Smooth muscle cell (in vitro differentiated cells): ENCODE measurements around the gene NHSL1. TPM values are rescaled to one million over a fixed set of nuclear protein-coding genes. Genes with fewer than 3 reads are reported as not detected.

Experiments
- DNase-seq: peaks from one replicate; lab custom pipeline; 2025; ENCODE audit not compliant: unreplicated experiment; lab: John Stamatoyannopoulos, UW
- H2AFZ ChIP-seq: fragments of 200-600 bp; sonication (generic); 2 replicates; pipeline ENCODE4 v1.6.0; 2016; ENCODE audit warnings: antibody characterized with exemption, low read depth, mild to moderate bottlenecking
- H3F3A ChIP-seq: fragments of 200-600 bp; sonication (generic); 2 replicates; pipeline ENCODE4 v1.6.0; 2017; ENCODE audit warnings: antibody characterized with exemption, low read depth
- H3K27ac ChIP-seq: fragments of 200-600 bp; sonication (generic); 2 replicates; pipeline ENCODE4 v1.5.1; 2016; ENCODE audit warnings: low read depth, mild to moderate bottlenecking
- H3K27me3 ChIP-seq: fragments of 200-600 bp; sonication (generic); 2 replicates; pipeline ENCODE4 v1.6.1; 2016; ENCODE audit warnings: low read depth, mild to moderate bottlenecking
- H3K36me3 ChIP-seq: fragments of 200-600 bp; sonication (generic); 2 replicates; pipeline ENCODE4 v1.5.1; 2016; ENCODE audit warnings: low read depth
- H3K4me1 ChIP-seq: fragments of 200-600 bp; sonication (generic); 2 replicates; pipeline ENCODE4 v1.5.1; 2016; ENCODE audit warnings: low read depth
- H3K4me2 ChIP-seq: fragments of 200-600 bp; sonication (generic); 2 replicates; pipeline ENCODE4 v1.6.0; 2016; ENCODE audit warnings: mild to moderate bottlenecking
- H3K4me3 ChIP-seq: fragments of 200-600 bp; sonication (generic); 2 replicates; pipeline ENCODE4 v1.5.1; 2016; ENCODE audit warnings: mild to moderate bottlenecking
- H3K79me2 ChIP-seq: fragments of 200-600 bp; sonication (generic); 2 replicates; pipeline ENCODE4 v1.6.0; 2016; ENCODE audit warnings: low read depth, mild to moderate bottlenecking
- H3K9ac ChIP-seq: fragments of 200-600 bp; sonication (generic); 2 replicates; pipeline ENCODE4 v1.6.0; 2016; ENCODE audit warnings: low read depth
- H3K9me3 ChIP-seq: fragments of 200-600 bp; sonication (generic); replicated peaks from 2 replicates; pipeline ENCODE4 v1.5.1; 2016; ENCODE audit warnings: low read depth
- H4K20me1 ChIP-seq: fragments of 200-600 bp; sonication (generic); 2 replicates; pipeline ENCODE4 v1.6.0; 2016; ENCODE audit warnings: low read depth
- WGBS: methylation state at CpG from one replicate; pipeline ENCODE4 v1.1.7; 2016; ENCODE audit warnings: low lambda C conversion rate; 5-methylcytosine and 5-hydroxymethylcytosine counted together
- polyA plus RNA-seq: library from polyadenylated mRNA; unstranded; fragments of >200 nt; fragmentation: Nextera tagmentation; extraction: Ambion mirVana; gene quantifications from 2 replicates; pipeline ENCODE4 v1.2.1, GENCODE V29; 2016
- total RNA-seq: library from RNA; depleted of rRNA; stranded (reverse); fragments of >200 nt; gene quantifications from 2 replicates; pipeline ENCODE4 v1.2.3, GENCODE V29; 2014
- TF ChIP-seq, protein P1 (sequence below): fragments of 200-600 bp; sonication (generic); IDR thresholded peaks from 2 replicates; pipeline ENCODE4 v1.5.1; 2017; ENCODE audit warnings: borderline replicate concordance, mild to moderate bottlenecking, antibody characterized with exemption; ENCODE audit not compliant: insufficient read depth, poor library complexity, severe bottlenecking

NHSL1 gene
- total and polyA plus RNA-seq, 2 experiments from 2014 or later: 6.6 to 7.2 TPM

DNA sequence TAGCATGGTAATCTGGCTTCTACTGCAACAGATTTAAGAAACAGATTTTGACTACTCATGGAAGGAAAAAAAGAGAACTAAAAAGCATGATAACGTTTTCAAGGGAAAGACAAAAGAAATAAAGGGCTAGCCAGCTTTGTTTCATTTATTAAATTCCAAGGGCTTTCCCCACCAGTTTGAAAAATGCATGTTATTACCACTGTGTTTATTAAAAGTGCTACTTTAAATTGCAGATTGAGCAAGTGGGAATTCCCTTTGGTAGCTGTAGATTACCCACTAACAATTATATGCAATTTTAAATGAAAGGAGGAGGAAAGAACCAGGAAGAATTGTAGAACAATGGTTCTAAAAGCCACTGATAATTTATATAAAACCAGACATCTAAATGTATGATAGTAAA, 40.6 kb upstream of the NHSL1 start:
- Histone ChIP-seq H3K4me1 (peaks cover 36% of the 10 kb centered on the region), H3K36me3 (no peaks in the 10 kb centered on the region), H3K9ac (peak overlapping the region; percentile 53), H3K4me2 (peak overlapping the region; percentile 79), H2AFZ (no peak overlapping the region), H3K79me2 (peaks cover 36% of the 10 kb centered on the region), H3K27ac (peak overlapping the region; percentile 93), H3F3A (peaks cover 10% of the 10 kb centered on the region), H3K27me3 (no peaks in the 10 kb centered on the region), H3K9me3 (no peaks in the 10 kb centered on the region), H4K20me1 (peaks cover 21% of the 10 kb centered on the region), H3K4me3 (no peak overlapping the region)
- 67% methylated on average over 1 of the region's 1 CpG for WGBS
- TF ChIP-seq, protein P1, sequence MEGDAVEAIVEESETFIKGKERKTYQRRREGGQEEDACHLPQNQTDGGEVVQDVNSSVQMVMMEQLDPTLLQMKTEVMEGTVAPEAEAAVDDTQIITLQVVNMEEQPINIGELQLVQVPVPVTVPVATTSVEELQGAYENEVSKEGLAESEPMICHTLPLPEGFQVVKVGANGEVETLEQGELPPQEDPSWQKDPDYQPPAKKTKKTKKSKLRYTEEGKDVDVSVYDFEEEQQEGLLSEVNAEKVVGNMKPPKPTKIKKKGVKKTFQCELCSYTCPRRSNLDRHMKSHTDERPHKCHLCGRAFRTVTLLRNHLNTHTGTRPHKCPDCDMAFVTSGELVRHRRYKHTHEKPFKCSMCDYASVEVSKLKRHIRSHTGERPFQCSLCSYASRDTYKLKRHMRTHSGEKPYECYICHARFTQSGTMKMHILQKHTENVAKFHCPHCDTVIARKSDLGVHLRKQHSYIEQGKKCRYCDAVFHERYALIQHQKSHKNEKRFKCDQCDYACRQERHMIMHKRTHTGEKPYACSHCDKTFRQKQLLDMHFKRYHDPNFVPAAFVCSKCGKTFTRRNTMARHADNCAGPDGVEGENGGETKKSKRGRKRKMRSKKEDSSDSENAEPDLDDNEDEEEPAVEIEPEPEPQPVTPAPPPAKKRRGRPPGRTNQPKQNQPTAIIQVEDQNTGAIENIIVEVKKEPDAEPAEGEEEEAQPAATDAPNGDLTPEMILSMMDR: no peak
- no peak for DNase-seq

DNA sequence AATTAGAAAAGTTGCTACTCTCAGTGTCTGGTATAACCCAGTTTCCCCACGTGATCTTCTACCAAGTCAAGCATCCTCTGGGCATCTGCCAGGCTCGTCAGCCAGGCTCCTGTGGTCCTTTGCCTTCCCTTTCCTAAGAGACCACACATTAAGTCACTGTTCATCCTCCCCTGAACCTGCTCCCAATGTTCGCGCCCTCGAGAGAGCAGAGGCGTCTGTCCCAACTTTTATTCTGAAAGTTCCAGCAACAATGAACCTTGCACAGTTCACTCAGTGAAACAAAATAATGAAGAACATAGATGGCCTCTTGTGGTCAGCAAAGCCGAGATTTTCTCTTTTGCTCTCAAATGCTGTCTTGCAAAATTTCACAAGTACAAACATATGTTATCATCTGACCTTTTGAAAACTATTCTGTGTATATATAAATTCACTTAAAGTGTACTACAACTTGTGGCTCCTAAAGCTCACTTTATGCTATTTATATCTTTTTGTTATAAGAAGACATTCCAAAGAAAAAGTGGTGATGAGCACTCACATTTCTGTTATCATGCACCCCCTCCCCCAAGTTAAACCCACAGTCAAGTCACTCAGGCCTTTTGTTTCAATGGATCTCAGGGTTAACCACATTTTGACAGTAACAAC, 39.2 kb upstream of the NHSL1 start:
- no peaks in the 10 kb centered on the region for H3K36me3 ChIP-seq
- no peak for DNase-seq
- no peaks in the 10 kb centered on the region for H3K27me3 ChIP-seq
- peaks cover 30% of the 10 kb centered on the region for H3K4me1 ChIP-seq
- WGBS: 69% methylated on average over 7 of the region's 7 CpGs
- H2AFZ ChIP-seq: no peak overlapping the region
- H4K20me1 ChIP-seq: peaks cover 18% of the 10 kb centered on the region
- TF ChIP-seq, protein P1: no peak
- no peaks in the 10 kb centered on the region for H3K9me3 ChIP-seq
- peaks cover 7% of the 10 kb centered on the region for H3F3A ChIP-seq
- no peak overlapping the region for H3K4me3 ChIP-seq
- peak overlapping the region; percentile 79 for H3K4me2 ChIP-seq
- no peak overlapping the region for H3K9ac ChIP-seq
- peak overlapping the region; percentile 18 for H3K27ac ChIP-seq
- H3K79me2 ChIP-seq: peaks cover 35% of the 10 kb centered on the region

DNA sequence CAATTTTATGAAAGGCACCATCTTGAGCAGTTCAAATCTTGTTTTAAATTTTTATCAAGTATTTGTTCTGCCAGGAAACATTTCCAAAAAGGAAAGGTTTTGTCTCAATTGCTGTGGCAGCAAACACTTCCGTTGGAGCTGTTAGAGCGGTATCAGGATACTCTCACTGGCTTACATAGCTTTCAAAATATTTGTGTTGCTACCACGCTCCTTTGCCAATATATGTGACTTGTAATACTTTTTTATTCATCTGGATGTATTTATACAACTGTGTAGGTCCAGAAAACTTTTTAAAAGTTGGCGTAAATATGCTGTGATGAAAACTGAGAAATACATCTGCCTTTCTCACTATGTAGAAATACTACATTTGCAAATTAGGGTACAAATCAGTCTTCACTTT, 37.8 kb upstream of the NHSL1 start:
- Histone ChIP-seq H3K79me2 (peaks cover 21% of the 10 kb centered on the region), H2AFZ (no peak overlapping the region), H4K20me1 (peaks cover 18% of the 10 kb centered on the region), H3K9me3 (no peaks in the 10 kb centered on the region), H3K27me3 (no peaks in the 10 kb centered on the region), H3F3A (peaks cover 6% of the 10 kb centered on the region), H3K9ac (no peak overlapping the region), H3K36me3 (no peaks in the 10 kb centered on the region), H3K4me3 (no peak overlapping the region), H3K4me1 (peaks cover 30% of the 10 kb centered on the region), H3K4me2 (peak overlapping the region; percentile 38), H3K27ac (peak overlapping the region; percentile 6)
- 58% methylated on average over 4 of the region's 4 CpGs for WGBS
- TF ChIP-seq, protein P1: no peak
- DNase-seq: no peak

DNA sequence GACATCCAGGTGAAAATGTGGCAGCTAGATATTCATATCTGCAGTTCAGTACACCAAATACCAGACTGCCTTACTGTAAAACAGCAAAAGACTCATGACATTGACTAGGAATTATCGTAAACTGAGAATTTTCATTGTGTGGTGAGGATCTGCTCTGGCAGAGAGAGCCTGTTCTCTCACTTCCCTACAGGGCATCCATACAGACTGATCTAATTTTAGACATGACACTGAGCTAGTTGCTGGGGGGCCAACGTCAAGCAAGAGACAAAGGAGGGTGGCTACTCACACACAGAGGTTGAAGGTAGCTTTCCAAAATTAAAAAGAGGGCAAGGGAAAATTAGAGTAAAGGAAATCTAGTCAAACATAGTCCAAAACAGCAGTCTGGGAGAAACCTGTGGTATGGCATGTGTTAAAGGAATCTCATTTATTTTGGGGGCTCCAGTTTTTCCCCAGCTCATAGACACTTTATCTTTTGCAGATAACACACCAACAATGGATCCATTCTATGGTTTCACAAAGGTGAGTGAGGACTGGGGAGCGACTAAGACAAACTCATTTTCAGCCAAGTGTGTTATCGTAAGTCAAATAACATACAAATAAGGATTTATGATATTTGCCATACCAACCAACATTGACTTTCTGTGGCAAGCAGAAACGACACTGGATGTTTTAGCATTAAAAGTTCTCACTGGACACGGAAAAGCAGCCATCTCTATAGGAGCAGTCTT, 36.6 kb upstream of the NHSL1 start:
- TF ChIP-seq, protein P1: no peak
- no peak for DNase-seq
- no peak overlapping the region for H3K9ac ChIP-seq
- H2AFZ ChIP-seq: no peak overlapping the region
- no peaks in the 10 kb centered on the region for H3K27me3 ChIP-seq
- H3K36me3 ChIP-seq: no peaks in the 10 kb centered on the region
- H3F3A ChIP-seq: no peaks in the 10 kb centered on the region
- peaks cover 28% of the 10 kb centered on the region for H3K4me1 ChIP-seq
- peaks cover 18% of the 10 kb centered on the region for H3K79me2 ChIP-seq
- H3K4me2 ChIP-seq: peak overlapping the region; percentile 29
- H4K20me1 ChIP-seq: peaks cover 18% of the 10 kb centered on the region
- H3K4me3 ChIP-seq: no peak overlapping the region
- H3K27ac ChIP-seq: peak overlapping the region; percentile 5
- WGBS: 71% methylated on average over 6 of the region's 6 CpGs
- no peaks in the 10 kb centered on the region for H3K9me3 ChIP-seq
